ENCODE data around the gene CCL1.

The CCL1 gene, protein sequence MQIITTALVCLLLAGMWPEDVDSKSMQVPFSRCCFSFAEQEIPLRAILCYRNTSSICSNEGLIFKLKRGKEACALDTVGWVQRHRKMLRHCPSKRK

DNA sequence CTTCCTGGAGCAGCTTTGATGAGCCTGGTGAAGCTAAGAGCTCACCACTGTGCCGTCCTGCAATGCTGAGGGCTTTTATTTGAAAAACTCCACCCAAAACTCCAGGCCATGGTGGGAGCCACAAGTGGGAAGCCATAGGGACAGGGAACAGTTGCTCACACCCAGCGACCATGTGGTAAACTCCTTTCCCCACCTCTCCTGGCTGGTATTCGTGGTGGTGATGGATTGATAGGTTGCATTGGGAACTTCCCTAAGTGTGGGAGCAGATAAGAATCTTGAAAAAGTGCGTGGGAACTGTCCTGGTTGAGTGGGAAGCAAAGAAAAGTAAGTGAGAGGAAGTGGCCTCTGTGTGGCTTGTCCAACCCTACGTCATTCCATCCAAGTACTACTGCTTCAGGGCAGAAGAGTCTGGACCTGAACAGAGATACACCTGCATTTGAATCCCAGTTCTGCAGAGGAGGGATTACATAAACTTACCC lies at the start of gene CCL1:
TSS of gene CCL1 (minus strand) at position 51 of the 479 bp plus-strand sequence. CDS start 72 bp downstream, outside the sequence.
- DNase-seq, result peak; percentile 50

DNA sequence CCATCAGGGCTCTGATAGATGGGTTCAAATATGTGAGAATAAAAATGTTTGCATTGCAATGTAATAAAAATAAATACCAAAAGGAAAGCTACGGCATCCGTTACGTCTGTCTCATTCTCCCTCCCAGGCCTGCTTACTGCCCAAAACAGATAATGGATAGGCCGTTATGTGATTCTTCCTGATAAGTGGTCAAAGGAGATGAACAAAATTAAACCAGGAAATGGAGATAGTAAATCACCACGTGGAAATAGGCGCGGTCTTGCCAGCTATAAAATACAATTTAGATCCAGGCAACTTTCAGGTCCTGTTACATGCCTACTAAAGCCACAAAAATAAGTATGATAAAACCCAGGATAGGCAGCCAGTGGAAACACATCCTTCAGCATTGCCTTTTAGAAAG lies 49.5 kb upstream of the CCL1 start:
- DNase-seq, result no peak

DNA sequence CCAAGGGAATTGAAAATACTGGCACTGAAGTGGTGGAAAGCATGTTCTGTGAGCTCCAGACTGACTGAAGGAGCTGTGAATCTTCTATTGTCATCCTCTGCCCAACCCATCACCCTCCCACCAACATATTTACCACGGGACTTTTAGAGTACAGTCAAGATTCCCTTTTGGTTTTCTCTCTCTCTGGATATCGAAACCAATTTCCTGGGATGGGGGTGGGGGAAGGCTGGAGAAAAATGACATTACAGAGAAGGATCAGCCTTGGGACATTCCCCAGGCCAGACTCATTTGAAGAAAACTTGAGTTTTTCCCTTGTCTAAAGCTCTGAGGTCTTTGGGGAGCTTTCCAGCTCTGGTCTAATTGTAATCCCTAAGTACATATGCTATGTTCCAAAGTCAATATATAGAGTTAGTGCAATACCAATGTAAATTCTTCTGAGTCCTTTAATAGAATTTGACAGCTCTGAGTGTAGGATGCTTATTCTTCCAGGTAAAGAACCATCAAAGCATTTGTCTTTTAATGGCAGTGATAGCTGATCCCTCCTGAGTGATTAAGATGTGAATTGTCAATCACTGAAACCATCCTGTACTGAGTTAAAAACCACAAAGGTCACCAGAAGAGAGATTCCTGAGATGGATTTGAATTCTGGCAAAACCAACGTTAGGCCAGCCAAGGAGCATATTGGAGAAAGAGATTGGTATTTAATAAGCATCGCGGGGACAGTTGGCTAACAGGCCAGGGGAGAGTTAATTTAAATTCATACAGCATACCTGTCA lies 48.8 kb upstream of the CCL1 start:
- no peak for DNase-seq

DNA sequence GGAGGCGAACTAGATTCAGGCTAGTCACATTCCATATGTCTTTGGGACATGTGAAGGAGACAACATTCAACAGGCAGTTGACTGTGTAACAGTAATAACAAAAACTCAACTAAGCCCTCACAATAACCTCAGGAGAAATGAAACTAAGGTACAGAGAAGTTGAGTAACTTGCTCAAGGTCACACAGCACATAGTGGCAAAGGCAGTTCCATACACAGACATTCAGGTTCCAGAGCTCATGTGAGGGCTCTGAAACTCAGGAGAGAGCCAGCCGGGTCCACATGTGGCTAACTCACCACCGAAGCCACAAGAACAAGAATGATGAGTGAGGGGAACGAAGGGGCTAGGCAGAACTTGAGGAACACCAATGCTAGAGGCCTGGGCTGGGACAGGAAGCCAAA lies 46.3 kb upstream of the CCL1 start:
- no peak for DNase-seq

DNA sequence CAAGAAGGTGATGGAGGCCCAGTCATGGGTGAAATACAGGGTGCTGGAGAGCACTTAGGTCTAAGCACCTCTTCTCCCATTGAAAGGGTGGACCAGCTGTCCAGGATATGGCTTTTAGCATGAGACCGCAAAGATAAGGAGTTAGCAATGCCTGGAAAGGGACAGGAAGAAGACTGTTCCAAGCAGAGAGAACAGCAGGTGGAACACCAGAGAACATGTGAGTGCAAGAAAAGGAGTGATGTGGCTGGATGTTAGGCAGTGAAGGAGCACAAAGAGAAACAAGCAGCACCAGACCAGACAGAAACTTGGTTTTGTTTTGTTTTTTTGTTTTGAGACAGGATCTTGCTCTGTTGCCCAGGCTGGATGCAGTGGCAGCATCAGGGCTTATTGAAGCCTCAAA lies 45.4 kb upstream of the CCL1 start:
- peak; percentile 30 for DNase-seq

DNA sequence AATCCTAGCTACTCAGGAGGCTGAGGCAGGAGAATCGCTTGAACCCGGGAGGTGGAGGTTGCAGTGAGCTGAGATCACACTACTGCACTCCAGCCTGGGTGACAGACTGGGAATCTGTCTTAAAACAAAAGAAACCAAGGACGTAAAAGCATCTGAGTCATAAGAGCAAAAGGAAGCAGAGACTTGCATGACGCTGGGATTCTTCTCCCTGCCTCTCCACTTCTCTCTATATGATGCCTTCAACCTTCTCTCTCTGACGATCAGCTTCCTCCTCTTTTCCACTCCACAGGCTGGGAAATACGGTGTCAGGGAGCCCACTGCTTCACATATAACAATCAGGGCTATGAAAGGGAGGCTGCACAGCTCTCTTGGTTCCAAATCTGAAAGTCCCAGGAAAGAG lies 43.2 kb upstream of the CCL1 start:
- peak; percentile 28 for DNase-seq

DNA sequence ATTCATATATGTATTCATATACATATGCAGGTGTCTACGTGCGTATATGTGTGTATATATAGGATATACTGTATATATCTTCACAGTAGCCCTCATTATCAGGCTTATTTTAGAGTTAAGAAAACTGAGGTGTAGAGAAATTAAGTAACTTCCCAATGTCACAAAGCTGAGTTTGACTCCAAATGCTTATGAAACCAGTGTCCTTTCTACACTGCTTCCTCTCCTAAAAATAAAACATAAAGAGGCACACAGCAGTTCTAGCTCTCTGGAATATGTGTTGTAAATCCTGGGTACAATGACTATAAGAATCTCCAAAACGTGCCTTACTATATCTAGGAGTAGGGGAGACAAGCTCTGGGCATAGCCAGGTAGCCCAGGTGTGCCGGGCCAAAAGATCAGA lies 40.0 kb upstream of the CCL1 start:
- DNase-seq, result peak; percentile 11

DNA sequence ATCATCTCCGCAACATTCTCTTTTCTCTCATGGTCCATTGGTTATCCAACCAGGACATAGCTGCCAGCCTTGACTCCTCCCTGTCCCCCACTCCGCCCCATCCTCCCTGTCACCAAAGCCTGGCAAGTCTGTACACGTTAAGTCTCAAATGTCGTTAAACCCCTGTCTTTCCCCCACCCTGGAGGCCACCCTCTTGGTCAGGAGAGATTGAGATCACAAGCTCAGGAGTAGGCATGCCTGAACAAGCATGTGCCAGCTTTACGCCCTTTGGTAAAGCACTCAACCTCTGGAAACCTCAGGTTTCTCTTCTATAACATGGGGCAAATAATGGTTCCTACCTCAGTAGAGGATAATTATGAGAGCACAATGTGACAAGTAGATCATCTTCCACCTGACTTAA lies 38.1 kb upstream of the CCL1 start:
- peak; percentile 51 for DNase-seq

DNA sequence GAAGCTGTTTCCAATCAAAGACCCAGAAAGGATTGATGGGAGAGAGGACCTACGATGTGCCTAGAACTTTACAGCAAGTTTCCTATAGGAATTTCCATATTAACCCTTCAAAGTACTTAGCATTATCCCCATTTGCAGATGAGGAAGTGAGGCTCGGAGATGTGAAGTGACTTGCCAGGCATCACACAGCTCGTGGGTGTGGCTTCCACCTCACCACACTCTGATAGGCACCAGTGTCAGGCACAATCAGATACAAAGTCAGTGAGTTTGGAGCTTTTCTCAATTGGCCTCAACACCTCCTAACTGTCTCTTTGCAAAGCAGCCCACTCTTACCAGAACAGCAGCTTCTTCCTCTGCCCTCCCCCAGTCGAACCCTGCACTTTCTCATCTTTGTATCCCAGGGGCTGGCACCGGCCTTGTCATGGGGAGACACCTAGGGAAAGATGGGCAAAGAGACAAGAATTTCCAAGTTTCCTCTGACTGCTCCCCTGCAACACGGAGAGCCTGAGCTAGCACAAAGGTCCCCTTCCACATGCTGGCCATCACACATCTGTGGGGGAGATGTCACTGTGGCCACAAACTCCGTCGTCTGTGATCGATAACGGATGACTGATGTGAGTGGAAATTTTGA lies 37.4 kb upstream of the CCL1 start:
- peak; percentile 39 for DNase-seq

DNA sequence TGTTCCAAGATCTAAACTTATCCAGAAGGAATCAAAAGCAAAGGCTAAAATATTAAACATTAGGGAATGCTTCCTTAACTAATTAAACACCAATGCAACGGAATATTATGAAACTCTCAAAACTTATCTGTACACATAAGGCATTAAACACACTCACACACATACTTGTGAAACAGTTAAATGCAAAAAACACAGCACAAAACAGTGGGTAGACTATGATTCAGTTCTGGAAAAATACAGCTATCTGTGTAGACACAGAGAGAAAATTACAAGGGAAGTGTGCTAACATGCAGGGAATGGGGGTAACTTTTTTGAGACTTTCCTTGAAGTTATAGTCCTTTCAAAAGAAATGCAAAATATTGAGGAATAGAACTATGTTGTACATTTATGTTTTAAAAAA lies 36.7 kb upstream of the CCL1 start:
- DNase-seq, result no peak

DNA sequence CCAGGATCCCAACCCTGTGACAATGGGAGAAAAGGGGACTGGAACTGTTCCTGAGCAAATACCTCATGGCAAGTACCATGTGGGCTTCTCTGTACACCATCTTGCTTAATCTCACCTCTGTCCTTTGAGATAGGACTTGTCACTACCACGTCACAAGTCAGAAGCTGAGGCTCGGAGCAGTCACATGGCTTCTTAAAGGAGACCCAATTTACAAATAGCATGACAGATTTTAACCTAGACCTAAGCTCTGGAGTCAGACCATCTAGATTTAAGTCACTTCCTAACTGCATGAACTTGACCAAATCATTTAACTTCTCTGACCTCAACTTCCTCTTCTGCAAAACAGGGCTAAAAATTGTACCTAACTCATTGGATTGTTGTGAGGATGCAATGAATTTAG lies 36.0 kb upstream of the CCL1 start:
- DNase-seq, result no peak

DNA sequence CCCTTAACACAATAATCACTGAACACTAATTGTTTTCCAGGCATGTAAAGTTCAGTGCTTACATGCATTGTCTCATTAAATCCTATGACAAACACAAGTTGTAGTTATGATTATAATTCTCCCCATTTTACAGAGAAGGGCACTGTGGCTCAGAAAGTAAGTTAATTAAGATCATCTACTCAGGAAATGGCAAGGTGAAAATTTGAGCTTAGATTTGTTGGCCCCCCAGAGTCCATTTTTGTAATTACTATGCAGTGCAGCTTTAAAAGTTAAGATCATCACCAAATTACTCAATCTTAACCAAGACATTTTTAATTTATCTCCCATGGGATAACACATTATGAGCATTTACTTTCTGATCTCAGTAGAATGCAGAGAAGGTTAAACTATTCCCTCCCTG lies 34.2 kb upstream of the CCL1 start:
- DNase-seq, result no peak

DNA sequence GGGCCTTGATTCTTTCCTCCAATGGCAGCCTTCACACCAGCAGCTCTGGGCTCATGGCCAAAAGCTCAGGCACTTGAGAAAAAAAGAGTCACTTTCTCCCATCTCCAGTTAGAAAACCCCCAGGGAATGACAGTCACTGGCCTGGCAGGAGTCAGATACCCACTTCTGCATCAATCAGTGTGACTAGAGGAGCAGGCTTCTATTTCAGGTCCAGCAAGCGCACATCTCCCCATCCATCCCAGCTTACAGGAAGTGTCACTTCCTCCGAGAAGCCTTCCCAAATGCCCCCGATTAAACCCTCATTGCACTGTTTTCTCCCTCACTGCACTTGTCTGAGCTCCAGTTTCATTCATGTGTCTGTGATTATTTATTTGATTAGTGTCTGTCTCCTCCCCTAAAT lies 30.4 kb upstream of the CCL1 start:
- DNase-seq, result no peak

DNA sequence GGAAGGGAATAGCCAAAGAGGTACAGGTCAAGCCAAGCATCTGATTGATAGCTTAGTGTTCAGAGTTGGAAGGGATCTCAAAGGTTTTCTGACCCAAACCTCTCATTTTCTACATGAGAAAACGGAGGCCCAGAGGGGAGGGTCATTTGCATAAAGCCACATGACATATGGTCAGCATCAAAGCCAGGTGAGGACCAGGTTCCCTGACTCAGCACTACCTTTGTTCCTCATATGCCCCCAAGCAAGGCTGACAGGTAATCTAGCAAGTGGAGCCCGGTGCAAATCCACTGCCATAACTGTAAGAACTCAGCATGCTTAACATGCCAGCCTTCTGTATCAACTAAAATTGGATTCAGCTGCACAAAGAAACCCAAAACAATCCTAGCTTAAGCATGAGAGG lies 28.2 kb upstream of the CCL1 start:
- DNase-seq, result peak; percentile 59

DNA sequence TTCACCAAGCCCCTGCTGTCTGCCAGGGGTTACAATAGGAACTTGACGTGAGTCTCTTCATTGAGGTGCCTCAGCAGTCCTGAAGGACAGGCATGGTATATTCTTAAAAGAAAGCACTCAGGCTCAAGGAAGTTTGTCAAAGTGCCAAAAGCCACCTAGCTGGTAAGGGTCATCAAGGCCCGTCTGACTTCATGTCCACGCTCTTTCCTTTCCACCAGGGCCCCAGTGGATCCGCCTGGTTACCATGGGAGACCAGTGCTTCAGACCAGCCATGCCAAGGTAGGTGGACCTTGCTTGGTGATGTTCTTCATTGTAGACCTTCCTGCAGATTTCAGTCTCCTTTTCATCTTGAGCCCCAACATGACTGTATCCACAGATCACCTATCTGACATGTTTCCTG lies 27.6 kb upstream of the CCL1 start:
- DNase-seq, result peak; percentile 34

DNA sequence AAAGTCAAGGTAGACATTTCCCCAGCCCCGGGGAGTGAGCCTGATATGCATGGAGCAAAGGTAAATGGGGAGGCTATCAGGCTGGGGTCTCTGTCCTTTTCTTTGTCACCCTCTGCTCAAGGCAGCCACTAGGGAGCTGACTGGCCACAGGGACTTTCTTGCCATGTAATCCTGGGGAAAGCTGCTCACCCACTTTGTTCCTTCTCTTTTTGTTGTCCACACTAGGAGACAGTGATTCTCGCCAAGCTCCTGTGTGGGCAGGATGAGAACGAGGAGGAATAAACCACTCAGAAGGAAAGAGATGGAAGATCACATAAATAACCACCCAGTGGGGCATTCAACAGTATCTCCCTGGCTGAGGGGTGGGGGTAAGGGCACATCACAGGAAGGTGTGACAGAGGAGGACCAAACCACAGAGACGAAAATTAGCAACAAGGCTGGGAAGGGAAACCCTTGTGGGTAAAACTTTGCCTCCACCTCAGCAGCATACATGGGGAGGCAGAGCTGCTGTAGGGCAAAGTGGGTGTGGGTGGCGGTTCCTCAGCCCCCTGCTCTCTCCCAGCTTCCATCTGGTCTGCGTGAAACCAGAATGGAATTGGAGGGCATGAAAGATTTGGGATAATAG lies 26.2 kb upstream of the CCL1 start:
- DNase-seq, result peak; percentile 41

DNA sequence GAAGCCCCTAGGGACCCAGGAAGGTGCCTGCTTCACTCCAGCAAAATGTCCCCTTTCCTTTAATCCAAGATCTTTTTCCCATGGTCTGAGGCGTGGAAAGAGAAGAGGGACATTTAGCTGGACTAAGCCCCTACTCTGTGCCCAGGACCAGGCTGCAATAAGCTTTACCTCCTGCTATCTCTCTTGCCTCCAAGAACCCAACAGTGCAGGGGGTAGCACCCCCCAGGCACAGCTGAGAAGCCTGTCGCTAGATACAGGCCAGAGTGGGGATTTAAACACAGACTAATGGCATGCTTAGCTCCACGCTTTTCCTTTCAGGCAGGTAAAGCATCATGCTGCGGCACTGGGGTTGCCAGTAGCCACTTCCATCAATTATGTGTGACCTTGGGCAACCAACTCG lies 24.5 kb upstream of the CCL1 start:
- DNase-seq, result no peak

DNA sequence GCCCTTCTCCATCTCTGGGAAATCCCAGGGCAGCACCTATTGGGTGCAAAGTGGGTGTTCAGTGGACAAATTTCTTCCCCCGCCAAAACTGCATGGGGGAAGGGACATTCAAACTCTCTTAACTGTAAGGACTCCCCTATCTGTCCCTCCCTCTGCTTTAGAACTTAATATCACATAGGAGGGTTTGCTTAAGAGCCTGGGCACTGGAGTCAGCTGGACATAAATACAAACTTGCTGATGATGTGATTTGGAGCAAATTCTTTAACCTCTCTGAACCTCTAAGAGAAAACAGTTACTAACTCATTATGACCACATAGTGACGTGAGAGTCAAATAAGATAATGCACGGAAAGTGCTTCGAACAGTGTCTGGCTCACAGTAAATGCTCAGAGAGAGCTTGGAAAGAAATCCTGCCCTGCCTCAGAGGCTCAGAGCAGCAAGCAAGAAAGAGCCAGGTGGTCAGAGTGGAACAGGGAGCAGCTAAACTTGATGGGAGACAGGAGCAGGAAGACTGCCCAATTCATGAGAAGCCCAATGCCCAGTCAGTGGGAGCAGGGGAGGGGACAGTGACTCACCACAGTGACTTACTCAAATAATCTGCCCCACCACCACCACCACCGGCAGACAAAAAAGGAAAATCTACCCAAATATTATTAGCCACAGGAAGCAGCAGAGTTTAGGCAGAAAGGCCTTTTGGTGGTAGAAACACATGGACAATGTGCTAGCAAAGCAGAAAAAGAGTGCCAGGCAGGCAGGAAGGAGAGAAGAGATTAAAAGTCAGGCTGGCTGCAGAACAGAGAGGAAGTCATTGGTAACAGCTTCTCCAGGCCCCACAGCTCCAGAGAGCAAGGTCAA lies 23.9 kb upstream of the CCL1 start:
- peak; percentile 67 for DNase-seq

DNA sequence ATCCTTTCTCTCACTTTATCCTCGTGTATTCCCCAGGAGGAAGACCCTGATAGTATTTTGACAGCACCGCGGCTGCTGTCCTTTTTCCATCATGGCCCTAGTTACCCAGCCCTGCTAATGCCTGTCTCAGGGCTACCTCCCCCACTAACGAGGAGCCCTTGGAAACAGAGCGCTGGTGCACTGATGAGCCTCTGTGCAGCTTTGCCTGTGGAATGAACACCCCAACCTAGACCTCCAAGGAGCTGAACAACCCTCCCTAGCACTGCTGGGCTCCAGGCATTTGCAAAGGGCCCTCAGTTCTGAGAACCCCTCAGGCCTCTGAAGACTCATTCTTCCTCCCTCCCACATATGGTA lies 23.3 kb upstream of the CCL1 start:
- peak; percentile 49 for DNase-seq

DNA sequence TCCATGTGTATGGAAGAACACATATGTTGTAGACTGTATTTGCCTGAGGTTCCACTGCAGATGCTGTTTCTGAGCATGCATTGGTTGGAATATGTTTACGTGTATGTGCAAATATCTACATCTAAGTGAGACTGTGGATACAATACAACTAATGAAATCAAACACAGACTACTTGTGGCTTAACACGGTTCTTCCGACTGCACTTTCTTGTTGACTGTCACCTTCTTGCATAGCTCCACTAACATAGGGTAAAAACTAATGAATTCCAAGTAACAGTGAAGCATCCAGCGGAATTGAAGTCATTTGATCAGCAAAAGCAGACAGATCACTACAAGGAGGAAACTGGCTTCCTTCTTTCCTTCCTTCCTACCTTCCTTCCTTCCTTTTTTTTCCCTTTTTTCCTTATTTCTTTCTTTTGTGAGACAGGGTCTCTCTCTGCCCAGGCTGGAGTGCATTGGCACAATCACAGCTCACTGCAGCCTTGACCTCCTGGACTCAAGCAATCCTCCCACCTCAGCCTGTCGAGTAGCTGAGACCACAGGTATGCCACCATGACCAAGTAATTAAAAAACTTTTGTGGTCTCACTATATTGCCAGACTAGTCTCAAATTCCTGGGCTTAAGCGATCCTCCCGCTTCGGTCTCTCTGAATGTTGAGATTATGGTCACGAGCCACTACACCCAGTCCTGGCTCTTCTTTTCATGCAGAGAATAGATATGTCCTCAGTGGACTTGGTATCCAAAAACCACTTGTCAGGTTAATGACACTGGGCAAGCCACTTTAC lies 22.0 kb upstream of the CCL1 start:
- peak; percentile 43 for DNase-seq

DNA sequence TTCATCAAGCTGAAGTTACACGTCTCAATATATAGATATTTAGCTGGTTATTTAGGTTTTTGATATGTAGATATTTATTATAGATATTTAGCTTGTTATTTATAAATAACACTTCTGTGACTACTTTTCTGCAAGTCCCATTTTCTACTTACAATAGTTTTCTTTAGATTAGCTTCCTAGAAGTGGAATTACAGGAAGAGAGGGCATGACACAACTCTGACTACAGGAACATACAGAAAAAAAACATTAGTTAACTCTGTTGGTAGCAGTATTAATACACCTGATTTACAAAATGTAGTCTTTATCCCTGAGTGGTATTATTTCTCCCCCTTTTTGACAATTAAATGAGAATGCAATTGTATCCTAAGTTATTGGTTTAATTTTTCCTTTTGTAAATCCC lies 21.2 kb upstream of the CCL1 start:
- no peak for DNase-seq

DNA sequence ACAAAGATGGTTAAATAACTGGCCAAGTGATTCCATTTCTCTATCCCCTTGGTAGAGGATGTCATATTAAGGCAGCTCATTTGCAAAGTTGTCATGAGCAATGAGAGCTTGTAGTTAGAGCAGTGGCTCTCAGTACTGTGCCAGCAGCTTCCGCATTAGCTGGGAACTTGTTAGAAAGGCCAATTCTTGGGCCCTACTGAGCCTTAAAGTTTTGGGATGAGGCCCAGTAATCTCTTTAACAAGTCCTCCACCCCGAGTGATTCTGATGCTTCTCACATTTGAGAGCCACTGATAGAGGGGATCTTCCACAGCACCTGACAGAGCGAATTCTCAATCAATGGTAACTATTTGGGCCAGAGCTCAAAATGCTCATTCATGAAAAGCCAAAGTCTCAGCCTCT lies 20.2 kb upstream of the CCL1 start:
- DNase-seq, result peak; percentile 39
